Measurements from ENCODE around the gene NFIC.

DNA sequence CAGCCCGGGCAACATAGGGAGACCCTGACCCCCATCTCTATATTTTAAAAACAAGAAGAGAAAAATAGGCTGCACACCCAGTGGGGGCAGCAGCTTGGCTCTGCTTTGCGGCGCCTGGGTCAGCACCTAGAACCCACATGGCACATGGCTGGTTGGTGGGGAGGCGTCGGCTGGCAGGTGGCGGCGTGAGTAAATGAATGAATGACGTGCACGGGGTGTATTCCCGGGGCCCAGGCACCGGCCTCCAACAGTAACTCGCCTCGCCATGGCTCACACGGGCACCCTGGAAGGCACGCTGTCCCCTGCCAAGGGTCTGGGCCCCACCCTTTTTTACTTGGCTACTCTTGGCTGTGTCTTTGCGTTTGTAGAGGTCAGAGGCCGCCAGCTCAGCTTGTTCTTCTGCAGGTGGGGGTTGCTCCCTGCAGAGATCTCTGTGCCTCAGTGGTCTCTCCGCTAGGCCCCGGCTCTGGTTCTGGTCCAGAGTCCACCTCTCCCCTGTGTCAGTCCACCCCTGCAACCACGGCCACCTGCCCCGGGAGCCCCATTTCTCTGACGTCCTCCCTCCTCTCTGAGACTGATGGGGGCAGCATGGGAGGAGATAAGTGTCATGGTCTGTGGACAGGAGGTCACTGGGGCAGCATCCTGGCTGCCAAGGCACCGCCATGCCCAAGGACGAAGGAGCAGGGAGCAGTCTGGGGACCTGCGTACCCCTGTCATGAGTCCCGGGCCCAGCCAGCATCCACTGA, 145.3 kb downstream of the NFIC start:
- TF ChIP-seq EZH2 (IDR thresholded peaks at IDR 0.05) (no peak), EZH2phosphoT487 (IDR thresholded peaks at IDR 0.05) (no peak)
- TF ChIP-seq, protein P1, sequence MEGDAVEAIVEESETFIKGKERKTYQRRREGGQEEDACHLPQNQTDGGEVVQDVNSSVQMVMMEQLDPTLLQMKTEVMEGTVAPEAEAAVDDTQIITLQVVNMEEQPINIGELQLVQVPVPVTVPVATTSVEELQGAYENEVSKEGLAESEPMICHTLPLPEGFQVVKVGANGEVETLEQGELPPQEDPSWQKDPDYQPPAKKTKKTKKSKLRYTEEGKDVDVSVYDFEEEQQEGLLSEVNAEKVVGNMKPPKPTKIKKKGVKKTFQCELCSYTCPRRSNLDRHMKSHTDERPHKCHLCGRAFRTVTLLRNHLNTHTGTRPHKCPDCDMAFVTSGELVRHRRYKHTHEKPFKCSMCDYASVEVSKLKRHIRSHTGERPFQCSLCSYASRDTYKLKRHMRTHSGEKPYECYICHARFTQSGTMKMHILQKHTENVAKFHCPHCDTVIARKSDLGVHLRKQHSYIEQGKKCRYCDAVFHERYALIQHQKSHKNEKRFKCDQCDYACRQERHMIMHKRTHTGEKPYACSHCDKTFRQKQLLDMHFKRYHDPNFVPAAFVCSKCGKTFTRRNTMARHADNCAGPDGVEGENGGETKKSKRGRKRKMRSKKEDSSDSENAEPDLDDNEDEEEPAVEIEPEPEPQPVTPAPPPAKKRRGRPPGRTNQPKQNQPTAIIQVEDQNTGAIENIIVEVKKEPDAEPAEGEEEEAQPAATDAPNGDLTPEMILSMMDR (IDR thresholded peaks at IDR 0.05), result no peak

All from neural progenitor cell (in vitro differentiated cells).